ENCODE data around the gene KCTD19.

Gene KCTD19

DNA sequence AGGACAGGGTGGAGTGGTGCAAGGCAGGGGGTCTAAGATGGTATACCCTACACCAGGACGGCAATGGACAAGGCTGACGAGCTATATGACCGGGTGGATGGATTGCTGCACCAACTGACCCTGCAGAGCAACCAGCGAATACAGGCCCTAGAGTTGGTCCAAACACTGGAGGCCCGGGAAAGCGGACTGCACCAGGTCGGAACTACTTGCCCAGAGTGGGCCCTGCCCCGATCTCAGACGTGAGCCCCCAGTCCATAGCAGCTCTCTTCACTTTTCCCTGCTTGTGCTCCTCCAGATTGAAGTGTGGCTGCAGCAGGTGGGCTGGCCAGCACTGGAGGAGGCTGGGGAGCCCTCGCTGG lies 44.1 kb downstream of the KCTD19 start:
- DNase-seq = no peak

GRCh38 chr16:67281536-67282446 lies 44.8 kb downstream of the KCTD19 start:
- no peak for DNase-seq

DNA sequence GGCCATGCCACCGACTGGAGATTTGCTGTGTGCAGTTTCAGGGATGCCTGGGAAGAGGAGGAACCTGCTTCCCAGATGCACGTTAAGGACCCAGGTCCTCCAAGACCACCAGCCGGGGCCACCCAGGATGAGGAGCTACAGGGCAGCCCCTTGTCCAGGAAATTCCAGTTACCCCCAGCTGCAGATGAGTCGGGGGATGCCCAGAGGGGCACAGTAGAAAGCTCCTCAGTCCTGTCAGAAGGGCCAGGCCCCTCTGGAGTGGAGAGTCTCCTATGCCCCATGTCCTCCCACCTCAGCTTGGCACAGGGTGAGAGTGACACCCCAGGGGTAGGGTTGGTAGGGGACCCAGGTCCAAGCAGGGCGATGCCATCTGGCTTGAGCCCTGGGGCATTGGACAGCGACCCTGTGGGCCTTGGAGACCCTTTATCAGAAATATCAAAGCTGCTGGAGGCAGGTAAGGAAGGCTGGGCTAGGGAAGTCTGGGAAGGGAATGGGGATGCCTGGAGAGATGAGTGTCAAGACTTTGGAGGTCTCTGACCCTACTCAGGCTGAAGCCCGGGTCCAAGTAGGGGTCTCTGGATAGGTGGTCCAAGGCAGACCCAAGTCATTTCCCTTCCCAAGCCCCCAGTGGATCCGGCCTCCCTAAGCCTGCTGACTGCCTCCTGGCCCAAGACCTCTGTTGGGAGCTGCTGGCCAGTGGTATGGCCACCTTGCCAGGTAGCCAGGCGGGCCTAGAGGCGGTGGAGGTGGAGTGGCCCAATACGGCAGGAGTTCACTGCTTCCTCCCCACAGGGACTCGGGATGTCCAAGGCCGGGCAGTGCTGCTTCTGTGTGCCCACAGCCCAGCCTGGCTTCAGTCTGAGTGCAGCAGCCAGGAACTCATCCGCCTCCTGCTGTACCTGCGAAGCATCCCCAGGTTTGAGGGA lies 46.2 kb downstream of the KCTD19 start:
- no peak for DNase-seq

- DNase-seq = no peak
Observed at GRCh38 chr16:67279296-67280089, 47.0 kb downstream of the KCTD19 start, which contains the start of gene PLEKHG4. Gene PLEKHG4, plus strand, starts transcription at chr16:67279532. Its CDS starts 513 bp downstream, at chr16:67280045.

DNA sequence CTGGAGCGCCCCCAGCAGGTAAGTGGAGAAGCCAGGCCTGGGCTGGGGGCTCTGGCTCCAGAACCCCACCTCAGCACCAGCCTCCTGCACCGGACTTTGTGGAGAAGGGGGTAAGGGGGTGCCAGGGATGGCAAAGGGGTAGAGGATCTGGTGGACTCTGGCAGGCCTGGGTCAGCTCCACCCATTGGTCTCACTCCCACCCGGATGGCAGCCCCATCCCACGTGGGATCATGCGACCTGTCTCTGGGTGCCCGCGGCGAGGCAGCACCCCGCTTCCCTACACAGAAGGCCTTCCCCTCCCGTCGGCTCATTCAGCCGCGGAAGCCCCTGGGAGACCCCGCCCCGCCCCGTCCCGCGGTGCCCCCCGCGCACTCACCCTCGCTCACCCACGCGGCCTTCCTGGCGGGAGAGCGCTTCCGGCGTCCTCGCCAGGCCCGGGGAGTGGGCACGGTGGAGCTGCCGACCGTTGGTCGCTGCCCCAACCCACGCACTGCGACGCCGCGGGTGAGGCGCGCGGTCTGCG lies 47.7 kb downstream of the KCTD19 start:
- DNase-seq = no peak

DNA sequence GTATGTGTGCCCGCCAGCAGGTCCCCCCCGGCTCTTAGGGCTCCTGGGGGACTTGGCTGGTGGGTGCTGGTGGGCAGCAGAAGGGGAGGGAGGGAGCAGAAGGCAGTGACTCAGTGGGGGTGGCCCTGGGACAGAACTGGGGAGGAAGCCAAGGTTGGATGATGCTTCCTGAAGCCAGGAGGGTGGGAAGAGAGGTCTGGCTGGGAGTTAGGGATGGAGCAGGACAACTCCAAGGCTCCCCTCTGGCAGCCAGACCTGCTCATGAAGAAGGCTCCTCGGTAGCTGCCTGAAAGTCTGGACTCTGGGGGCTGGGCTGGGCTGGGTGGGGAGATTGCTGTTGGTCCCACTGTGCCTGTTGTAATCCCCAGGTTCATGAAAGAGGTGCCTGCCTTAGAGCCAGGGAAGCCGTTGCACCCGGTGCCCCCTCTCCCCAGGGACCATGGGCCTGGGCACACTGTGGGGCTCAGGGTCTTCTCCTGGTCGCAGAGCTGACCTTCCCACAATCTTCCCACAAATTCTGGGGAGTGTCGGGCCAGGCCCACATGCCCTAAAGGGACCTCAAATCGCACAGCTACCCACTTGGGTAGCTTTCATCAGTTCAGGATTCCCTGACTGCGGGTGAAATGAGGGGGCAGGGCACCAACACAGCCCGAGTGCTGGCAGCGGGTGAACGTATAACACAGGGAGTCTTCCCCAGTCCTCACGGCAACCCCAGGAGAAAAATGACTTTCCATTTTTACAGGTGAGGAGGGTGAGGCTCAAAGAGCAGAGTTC lies 48.4 kb downstream of the KCTD19 start:
- DNase-seq = no peak

- no peak for DNase-seq
Observed at GRCh38 chr16:67277294-67277998, 49.1 kb downstream of the KCTD19 start.

DNA sequence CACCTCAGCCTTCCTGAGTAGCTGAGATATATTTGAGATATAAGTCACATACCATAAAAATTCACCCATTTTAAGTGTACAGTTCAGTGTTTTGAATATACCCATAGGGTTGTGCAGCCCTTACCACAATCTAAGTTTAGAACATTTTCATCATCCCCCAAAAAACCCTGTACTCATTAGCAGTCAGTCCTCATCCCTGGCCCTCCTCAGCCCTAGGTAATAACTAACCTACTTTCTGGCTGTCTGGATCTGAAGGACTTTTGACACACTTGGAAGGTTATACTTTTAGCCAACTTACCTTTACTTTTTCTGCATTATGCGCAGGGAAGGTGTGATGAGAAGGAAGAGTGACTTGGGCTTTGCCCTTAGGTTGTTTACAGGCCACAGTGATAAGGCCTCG lies 51.2 kb downstream of the KCTD19 start:
- DNase-seq = no peak

DNA sequence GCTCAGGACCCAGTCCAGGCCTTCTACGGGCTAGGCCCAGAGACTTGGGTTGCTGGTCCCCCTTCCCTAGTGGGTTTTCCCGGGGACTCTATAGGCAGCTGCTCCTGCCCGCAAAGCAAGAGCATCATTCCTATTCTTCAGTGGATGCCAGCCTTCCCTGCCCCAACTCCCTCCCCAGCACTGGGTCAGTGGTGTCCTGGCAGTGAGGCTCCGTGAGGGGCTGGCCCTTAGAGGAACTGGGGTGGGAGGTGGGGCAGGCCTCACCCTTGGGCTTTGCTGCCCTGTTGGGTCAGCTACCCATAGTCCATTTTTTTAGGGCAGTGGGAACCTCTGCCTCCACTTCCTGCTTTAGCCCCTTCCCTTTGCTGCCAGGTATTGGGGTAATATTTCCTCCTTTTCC lies 55.1 kb downstream of the KCTD19 start:
- DNase-seq = no peak

DNA sequence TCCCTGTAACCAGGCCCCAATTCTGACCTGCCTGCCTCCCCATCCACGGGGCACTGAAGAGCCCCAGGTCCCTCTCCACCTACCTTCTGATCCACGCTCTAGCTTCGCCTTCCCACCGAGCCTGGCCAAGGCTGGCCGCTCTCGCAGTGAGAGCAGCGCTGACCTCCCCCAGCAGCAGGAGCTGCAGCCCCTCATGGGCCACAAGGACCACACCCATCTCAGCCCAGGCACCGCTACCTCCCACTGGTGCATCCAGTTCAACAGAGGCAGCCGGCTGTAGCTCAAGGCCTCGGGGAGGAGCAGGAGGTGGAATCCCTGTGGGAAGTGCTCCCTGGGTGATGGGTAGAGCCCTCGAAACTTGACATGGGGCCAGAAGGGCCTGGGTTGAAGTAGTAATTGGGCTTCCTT lies 55.6 kb downstream of the KCTD19 start:
- DNase-seq = no peak

DNA sequence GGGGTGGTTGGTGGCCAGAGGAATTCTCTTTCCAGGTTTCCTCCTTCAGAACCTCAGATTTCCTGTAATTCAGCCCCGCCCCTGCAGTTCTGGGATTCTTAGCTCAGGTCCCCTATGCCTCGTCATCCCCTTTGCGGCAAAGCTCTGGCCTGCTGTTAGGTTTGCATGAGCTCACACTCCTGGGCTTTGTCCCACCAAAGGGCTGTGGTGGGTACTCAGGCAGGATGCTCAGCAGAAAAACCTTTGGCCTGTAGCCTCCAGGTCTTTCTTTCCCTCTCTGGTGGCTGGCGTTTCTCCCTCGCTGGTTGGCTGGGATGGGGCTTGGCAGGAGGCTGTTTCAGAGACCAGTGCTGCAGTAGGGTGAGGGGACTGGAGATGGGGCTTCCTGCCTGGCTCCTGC lies 56.8 kb downstream of the KCTD19 start:
- DNase-seq = no peak

- no peak for DNase-seq
Observed at GRCh38 chr16:67268136-67268579, 58.4 kb downstream of the KCTD19 start.

DNA sequence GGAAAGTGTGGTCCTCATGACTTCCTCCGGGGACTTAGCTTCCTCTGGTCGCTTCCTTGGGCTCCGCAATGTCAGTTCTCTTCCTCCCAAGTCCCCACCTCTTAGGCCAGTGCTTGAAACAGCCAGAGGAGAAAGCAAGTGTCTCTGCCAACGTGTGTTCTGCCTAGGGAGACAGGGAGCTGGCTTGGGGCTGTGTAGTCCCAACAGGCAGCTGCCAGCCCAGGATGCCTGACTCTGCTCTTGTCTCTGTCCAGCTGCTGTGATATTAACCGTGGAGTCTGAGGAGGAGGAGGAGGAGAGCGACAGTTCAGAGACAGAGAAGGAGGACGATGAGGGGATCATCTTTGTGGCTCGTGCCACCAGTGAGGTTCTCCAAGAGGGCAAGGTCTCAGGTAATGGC lies 60.7 kb downstream of the KCTD19 start:
- DNase-seq = no peak

DNA sequence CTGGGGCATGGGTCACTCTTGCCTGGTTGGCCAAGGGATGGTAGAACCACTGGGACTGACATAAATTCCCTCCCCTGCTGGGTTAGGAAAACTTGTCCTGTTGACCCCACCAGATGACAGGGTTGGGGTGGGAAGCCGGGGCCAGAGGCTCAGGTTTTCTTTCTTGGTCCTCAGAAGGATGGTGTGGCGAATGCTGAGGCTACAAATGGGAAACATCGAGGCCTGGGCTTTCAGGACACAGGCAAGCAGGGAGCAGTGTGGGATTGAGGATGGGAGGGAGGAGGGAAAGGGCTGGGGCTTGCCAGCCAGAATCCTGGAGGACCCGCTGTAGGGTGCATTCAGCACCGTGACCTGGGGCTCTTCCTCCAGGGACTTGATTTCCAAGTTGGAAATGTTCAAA lies 61.7 kb downstream of the KCTD19 start:
- DNase-seq = no peak

DNA sequence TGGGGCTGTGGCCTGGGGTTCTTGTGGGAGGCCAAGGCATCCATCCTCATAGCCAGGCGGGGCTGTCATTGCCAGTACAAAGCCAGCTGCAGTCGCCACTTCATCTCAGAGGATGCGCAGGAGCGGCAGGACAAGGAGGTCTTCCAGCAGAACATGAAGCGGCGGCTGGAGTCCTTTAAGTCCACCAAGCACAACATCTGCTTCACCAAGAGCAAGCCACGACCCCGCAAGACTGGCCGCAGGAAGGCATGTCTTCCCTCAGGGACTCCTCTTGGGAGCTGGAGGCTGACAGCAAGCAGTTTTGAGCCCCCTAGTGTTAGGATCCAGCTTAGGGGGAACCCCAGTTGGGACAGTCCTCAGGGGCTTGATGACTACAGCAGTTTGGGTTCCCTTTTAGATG lies 62.3 kb downstream of the KCTD19 start:
- DNase-seq = no peak

DNA sequence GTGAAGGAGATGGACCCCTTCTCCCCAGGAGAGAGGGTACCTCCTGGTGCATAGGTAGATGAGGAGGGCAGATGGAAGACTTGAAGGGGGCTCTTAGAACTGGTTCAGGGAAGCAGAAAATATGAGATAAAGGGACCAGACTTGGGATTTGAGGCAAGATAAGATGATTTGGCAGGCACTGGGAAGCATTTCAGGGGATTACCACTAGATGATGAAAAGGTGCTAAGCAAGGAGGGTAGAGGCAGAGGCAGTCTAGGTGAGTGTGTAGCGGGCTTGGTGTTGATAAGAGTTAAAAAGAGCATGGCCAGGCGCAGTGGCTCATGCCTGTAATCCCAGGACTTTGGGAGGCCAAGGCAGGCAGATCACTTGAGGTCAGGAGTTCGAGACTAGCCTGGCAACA lies 63.3 kb downstream of the KCTD19 start:
- DNase-seq = no peak

DNA sequence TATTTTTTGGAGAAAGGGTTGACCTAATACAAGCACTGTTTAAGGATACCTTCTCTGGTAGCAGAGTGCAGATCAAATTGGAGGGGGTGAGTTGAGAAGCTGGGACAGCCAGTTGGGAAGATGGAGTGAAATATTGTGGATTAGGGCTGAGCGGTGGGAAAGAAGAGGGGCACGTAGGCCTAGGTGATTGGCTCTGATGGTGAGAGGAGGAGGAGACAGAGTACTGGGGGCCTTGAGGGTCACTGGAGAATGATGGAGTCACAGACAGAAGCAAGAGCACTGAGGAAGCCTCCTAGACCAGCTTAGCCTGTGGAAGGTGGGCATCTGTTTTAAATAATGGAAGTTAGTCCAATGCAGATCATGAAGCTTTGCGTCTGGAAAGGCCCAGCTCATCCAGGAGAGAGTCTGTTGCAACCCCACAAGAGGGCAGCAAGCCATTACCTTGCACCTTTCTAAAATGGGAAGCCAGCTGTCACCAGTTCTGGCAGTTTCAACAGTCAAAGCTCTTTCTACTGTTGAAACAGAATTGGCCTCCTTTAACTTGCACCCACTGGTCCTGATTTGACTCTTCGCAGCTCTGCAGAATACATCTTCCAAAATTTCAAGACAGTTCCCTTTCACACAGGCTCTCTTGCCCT lies 66.0 kb downstream of the KCTD19 start:
- DNase-seq = no peak

GRCh38 chr16:67259705-67260104 lies 66.8 kb downstream of the KCTD19 start:
- no peak for DNase-seq

DNA sequence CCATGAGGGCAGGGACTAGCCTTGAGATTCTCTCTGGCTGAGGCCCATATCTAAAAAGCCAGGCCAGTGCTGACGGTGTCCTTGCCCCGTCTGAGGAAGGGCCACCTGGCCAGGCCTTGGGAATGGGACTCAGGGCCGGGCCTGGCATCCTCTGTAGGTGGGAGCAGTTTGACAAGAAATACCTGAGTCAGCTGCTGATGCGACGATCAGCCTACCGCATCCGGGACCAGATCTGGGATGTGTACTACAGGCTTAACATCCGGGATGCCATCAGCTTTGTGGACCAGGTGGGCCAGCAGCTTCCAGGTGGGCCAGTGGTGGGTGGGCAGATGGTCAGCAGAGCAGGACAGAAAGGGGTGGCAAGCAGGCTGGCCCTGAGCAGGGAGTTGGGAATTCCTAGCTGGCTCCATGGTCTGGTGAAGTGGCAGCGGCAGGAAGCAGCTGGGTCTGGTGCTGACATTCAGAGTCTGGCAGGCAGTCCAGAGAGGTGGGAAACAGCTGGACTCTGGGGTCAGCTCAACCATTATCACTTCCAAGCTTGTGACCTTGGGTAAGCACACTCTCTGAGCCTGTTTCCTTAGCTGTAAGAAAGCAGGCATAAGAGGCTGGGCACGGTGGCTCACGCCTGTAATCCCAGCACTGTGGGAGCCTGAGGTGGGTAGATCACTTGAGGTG lies 68.2 kb downstream of the KCTD19 start:
- DNase-seq = no peak

Data from NCI-H2081 treated with DMSO at 0.1 percent for 48 hours (cell line).